Renal cortex interstitium (tissue), 11 donors: Measurements from ENCODE around the gene RAG1. TPM values are rescaled to one million over a fixed set of nuclear protein-coding genes. Genes with fewer than 3 reads are reported as not detected.
A peak's percentile ranks its signal among the peaks of the same experiment; 100 is the strongest.

Experiments
- DNase-seq, 11 donors: peaks; one replicate each; pipeline ENCODE4 v3.0.0-alpha.2; 2013; ENCODE audit warnings: low read depth in 9 of 11, low spot score in 4 of 11; ENCODE audit errors: extremely low read depth in 1 of 11
- polyA plus RNA-seq, 3 donors: library from polyadenylated mRNA; unstranded; fragments of 120-200 nt; gene quantifications; one replicate each; pipeline ENCODE4 v1.2.1, GENCODE V29; 2013; ENCODE audit not compliant: insufficient read length in 3 of 3

Gene RAG1
- polyA plus RNA-seq, 3 donors = 2.8 TPM

DNA sequence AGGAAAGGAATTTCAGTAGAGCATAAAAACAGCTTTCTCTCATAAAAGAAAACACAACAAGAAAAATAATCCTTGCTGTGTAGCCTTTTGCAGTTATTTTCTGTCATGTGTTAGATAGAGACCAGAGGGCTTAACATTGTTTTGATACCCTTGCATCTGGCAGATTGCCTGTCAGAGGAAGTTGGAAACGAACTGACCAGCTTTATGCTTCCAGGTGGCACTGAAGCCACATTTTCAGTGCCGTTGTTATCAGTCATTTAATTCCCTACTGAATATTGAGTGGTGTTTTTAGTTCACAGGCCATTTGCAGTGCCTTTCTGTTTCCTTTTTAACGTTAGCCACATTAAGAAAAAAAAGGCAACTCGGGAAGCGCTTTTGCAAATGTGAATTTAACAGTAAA, 51.7 kb downstream of the RAG1 start:
- DNase-seq = peak in 8 of 11 donors; percentile 18 to 55 (median 34)

DNA sequence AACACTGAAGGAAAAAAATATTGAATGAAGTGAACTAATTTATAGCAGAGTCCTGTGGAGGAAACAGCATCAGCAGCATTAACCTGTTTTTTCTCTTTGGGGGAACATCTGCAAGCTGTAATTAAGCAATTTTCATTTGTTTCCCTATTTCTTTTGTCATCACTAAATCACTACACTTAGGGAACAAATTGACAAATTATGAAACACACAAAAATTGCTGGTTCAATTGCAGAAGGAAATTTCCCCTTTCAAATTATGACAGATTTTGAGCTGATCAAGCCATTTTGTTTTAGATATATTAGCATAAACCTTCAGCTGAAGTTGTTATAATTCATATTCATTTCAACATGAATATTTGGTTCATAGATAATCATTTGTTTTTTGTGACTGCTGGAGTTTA, 52.4 kb downstream of the RAG1 start:
- DNase-seq = no peak

DNA sequence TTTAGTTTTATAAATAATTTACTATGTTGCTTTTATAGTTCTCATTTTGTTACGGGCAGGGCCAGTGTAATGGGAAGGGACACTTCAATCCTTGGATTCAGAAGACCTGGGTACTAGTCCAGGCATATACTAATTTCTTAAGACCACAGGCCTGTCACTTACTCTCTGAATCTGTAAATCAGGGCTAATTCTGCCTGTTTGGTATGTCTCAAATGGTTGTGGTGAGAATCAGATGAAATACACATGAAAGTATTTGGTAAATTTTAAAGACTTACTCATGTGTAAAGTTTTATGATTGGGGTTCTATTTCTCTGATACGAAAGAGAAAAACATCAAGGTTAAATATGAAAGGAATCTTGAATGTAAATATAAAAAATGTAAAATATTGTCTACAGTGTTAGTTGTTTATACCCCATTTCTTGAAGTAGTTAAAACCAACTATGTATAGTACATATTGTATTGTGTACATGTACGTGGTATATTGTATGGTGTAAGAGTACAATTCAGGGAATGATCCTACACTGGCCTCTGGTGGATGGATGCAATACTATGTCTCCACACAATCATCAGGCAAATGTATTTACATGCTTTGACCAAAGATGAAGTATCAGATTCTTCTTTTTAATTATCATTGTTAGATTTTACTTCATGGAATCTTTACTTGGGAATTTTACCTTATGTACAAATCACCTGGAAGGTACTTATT, 54.8 kb downstream of the RAG1 start:
- peak in 5 of 11 donors; percentile 26 to 41 (median 32) for DNase-seq

DNA sequence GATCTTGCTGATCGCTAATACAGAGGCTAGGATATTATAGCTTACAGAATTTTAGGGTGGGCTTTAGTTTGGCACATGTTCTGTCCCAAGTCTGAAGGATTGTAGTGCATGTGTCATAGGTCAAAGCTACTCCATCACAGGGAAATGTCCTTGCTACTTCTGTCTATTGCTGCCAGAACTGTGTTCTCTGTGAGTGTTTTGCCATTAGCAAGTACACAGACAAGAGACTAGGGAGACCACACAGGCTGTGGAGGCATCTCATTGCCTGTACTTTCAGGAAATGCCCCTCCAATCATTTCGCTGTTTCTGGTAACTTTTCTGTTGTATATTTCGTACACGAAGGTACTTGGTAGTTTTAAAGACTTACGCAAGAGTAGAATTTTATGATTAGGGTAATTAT, 55.7 kb downstream of the RAG1 start:
- DNase-seq = no peak

DNA sequence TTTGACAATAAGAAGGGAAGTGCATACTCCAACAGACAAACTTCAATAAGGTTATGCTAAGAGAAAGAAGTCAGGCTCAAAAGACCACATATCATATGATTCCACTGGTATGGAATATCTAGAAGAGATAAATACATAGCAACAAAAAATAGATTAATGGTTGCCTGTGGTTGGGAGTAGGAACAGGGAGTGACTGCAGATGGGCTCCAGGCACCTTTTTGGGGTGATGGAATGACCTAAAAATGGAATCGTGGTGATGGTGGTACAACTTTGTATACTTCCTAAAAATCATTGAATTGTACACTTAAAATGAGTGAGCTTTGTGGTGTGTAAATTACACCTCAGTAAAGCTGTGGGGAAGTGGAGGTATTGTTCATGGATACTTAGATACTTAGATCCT, 59.2 kb downstream of the RAG1 start:
- no peak for DNase-seq

DNA sequence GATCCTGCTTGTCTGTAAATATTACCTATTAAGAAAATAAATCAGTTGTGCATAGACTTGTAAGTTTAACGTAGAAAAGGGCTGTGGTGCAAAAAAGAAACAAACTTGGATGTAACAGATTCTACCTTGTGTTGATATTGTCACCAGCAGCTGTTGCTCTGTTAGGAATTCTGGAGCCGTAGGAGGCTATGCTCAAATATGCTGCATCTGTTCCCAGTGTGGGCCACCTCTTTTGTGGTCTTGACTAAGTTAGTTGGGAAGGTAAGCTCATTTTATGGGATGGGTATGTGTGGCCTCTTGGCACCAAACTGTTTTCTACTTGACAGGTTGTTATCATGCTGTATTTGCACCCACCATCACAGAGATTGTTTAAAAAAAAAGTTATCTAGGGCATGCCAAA, 59.7 kb downstream of the RAG1 start:
- no peak for DNase-seq

DNA sequence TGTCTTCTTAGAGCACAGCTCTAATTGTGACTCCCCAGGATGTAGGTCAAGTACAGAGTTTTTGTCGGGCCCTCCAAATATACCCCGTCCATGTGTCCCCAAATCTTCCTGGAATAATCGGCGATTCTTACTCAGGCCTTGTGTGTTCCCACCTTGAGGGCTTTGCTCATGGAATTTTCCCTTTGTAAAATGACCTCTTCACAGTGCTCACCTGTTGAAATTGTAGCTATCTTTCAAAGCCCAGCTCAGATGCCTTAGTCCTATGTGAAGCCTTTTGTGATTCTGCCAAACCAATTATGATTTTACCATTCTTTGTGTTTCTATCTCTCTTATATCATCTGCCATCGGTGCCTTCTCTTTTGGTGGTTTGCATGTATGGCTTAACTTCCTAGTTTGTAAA, 60.3 kb downstream of the RAG1 start:
- no peak for DNase-seq

DNA sequence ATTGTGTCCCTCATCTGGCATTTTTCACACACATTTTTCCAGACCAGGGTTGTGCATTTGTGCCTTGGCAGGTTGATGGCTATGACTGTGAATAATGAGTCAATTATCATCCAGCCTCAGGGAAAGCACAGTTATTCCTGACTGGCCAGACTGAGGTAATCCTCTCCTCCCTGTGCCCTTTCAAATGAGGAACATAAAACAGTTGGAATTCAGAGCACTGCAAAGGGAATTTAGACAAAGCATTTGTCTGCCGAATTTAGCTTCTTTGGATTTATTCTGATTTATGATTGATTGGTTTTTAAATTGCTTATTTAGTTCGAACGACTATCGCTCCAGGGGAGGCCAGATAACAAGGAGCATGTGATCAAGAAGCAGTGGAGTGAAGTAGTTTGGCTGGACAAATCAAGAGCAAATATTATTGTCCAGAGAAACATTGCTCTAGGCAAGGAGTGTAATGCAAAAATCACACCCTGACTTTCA, 61.0 kb downstream of the RAG1 start:
- DNase-seq = no peak

Other genes with a start within 250 kb of the RAG1 start
- gene TRAF6, start 57.7 kb upstream of the RAG1 start, polyA plus RNA-seq = 10 to 100 TPM; 15.9 to 17.4 (median 17.2) TPM
- 10 to 100 TPM; 47.1 to 62.9 (median 57.4) TPM for gene IFTAP, start 26.5 kb downstream of the RAG1 start, polyA plus RNA-seq
- under 1 TPM; 0.39 to 0.72 (median 0.48) TPM for gene RAG2, start 30.2 kb downstream of the RAG1 start, polyA plus RNA-seq